Activated T-cell treated with anti-CD3 and anti-CD28 coated beads, Interleukin-2, amount 50 U/mL, for 72 hours (primary cell): Measurements from ENCODE around the gene FAM118A. TPM values are rescaled to one million over a fixed set of nuclear protein-coding genes. Genes with fewer than 3 reads are reported as not detected.
A peak's percentile ranks its signal among the peaks of the same experiment; 100 is the strongest.
"Not testable (repeated sequence)": the region's sequence is repeated elsewhere in the genome, so short reads cannot be mapped to it uniquely, and the experiment has no call there.

Experiments used
- ATAC-seq, 2 donors: fragments of 150-1000 bp; cut with Tn5 transposase; replicated peaks in 1 of 2; 2 replicates each; pipeline ENCODE4 v1.10.0; 2021; ENCODE audit warnings: moderate library complexity in 2 of 2, mild to moderate bottlenecking in 1 of 2
- DNase-seq, 2 donors: peaks; one replicate each; pipeline ENCODE4 v3.0.0; 2021 to 2022; ENCODE audit warnings: mixed read lengths in 1 of 2
- H3K27ac Mint-ChIP-seq: one replicate; pipeline ENCODE4 v1.8.0; 2022; ENCODE audit warnings: mild to moderate bottlenecking, moderate library complexity, mixed read lengths
- H3K27me3 Mint-ChIP-seq: one replicate; pipeline ENCODE4 v1.8.0; 2022; ENCODE audit warnings: low read depth, mixed read lengths
- H3K36me3 Mint-ChIP-seq, 2 donors: one replicate each; pipeline ENCODE4 v1.8.0; 2022; ENCODE audit warnings: mixed read lengths in 2 of 2, mild to moderate bottlenecking in 1 of 2; ENCODE audit not compliant: insufficient read depth in 2 of 2
- H3K4me1 Mint-ChIP-seq: one replicate; pipeline ENCODE4 v1.8.0; 2022; ENCODE audit warnings: low read depth, mixed read lengths
- H3K4me3 Mint-ChIP-seq, 2 donors: one replicate each; pipeline ENCODE4 v1.8.0; 2022; ENCODE audit warnings: mild to moderate bottlenecking in 2 of 2, mixed read lengths in 2 of 2, moderate library complexity in 2 of 2
- H3K9me3 Mint-ChIP-seq, 2 donors: one replicate each; pipeline ENCODE4 v1.8.0; 2022; ENCODE audit warnings: mixed read lengths in 2 of 2
- total RNA-seq, 2 donors: library from RNA; stranded (reverse); gene quantifications; one replicate each; pipeline ENCODE4 v1.2.3, GENCODE V29; 2022

The FAM118A gene
- total RNA-seq, 2 donors from 2014 or later, result 50.1 to 130 TPM

GRCh38 chr22:45291061-45291930 lies 18.4 kb upstream of the FAM118A start:
- ATAC-seq (peak; percentile 33 to 66), DNase-seq (peak; percentile 12 to 26)
- Mint-ChIP-seq H3K4me3 (no peak overlapping the region), H3K27ac (no peak overlapping the region), H3K27me3 (no peaks in the 10 kb centered on the region), H3K36me3 (no peaks in the 10 kb centered on the region), H3K4me1 (no peaks in the 10 kb centered on the region), H3K9me3 (no peaks in the 10 kb centered on the region)

GRCh38 chr22:45291931-45292290 lies 17.8 kb upstream of the FAM118A start:
- H3K27ac Mint-ChIP-seq, result no peak overlapping the region
- H3K27me3 Mint-ChIP-seq, result no peaks in the 10 kb centered on the region
- H3K4me3 Mint-ChIP-seq, result no peak overlapping the region
- peaks cover 6% of the 10 kb centered on the region for H3K4me1 Mint-ChIP-seq
- ATAC-seq (no peak), DNase-seq (no peak)
- H3K9me3 Mint-ChIP-seq, result no peaks in the 10 kb centered on the region
- H3K36me3 Mint-ChIP-seq, result no peaks in the 10 kb centered on the region

GRCh38 chr22:45292731-45293442 lies 16.8 kb upstream of the FAM118A start:
- Mint-ChIP-seq H3K9me3 (no peaks in the 10 kb centered on the region), H3K36me3 (no peaks in the 10 kb centered on the region), H3K27me3 (no peaks in the 10 kb centered on the region), H3K27ac (no peak overlapping the region), H3K4me1 (peaks cover 9% of the 10 kb centered on the region), H3K4me3 (no peak overlapping the region)
- no peak for DNase-seq
- no peak for ATAC-seq

- no peaks in the 10 kb centered on the region for H3K36me3 Mint-ChIP-seq
- no peaks in the 10 kb centered on the region for H3K27me3 Mint-ChIP-seq
- H3K4me3 Mint-ChIP-seq, result no peak overlapping the region
- H3K27ac Mint-ChIP-seq, result no peak overlapping the region
- ATAC-seq (no peak), DNase-seq (no peak)
- H3K9me3 Mint-ChIP-seq, result no peaks in the 10 kb centered on the region
- peaks cover 9% of the 10 kb centered on the region for H3K4me1 Mint-ChIP-seq
Observed at GRCh38 chr22:45294030-45294429, 15.7 kb upstream of the FAM118A start.

- H3K27me3 Mint-ChIP-seq, H3K4me3 Mint-ChIP-seq, ATAC-seq, H3K27ac Mint-ChIP-seq, H3K36me3 Mint-ChIP-seq, H3K9me3 Mint-ChIP-seq, H3K4me1 Mint-ChIP-seq, DNase-seq: not testable (repeated sequence)
Observed at GRCh38 chr22:45295004-45295403, 14.7 kb upstream of the FAM118A start.

- H3K9me3 Mint-ChIP-seq, result no peaks in the 10 kb centered on the region
- DNase-seq (no peak), ATAC-seq (no peak)
- no peak overlapping the region for H3K27ac Mint-ChIP-seq
- no peaks in the 10 kb centered on the region for H3K27me3 Mint-ChIP-seq
- H3K36me3 Mint-ChIP-seq, result no peaks in the 10 kb centered on the region
- H3K4me3 Mint-ChIP-seq, result no peak overlapping the region
- H3K4me1 Mint-ChIP-seq, result peaks cover 9% of the 10 kb centered on the region
Observed at GRCh38 chr22:45295492-45295891, 14.2 kb upstream of the FAM118A start.

GRCh38 chr22:45296628-45297297 lies 13.0 kb upstream of the FAM118A start:
- H3K27me3 Mint-ChIP-seq, result no peaks in the 10 kb centered on the region
- H3K4me1 Mint-ChIP-seq, result peaks cover 10% of the 10 kb centered on the region
- peak overlapping the region; percentile 36 to 54 for H3K4me3 Mint-ChIP-seq
- no peaks in the 10 kb centered on the region for H3K9me3 Mint-ChIP-seq
- H3K36me3 Mint-ChIP-seq, result no peaks in the 10 kb centered on the region
- DNase-seq, result peak in 1 of 2 donors; percentile 32
- H3K27ac Mint-ChIP-seq, result peak overlapping the region; percentile 66
- peak; percentile 65 to 83 for ATAC-seq

GRCh38 chr22:45298934-45299505 lies 10.7 kb upstream of the FAM118A start:
- H3K9me3 Mint-ChIP-seq, result no peaks in the 10 kb centered on the region
- no peak for ATAC-seq
- no peak overlapping the region for H3K4me3 Mint-ChIP-seq
- no peak overlapping the region for H3K27ac Mint-ChIP-seq
- no peaks in the 10 kb centered on the region for H3K36me3 Mint-ChIP-seq
- DNase-seq, result no peak
- H3K4me1 Mint-ChIP-seq, result peaks cover 21% of the 10 kb centered on the region
- no peaks in the 10 kb centered on the region for H3K27me3 Mint-ChIP-seq

- Mint-ChIP-seq H3K9me3 (no peaks in the 10 kb centered on the region), H3K4me3 (no peak overlapping the region), H3K36me3 (no peaks in the 10 kb centered on the region), H3K4me1 (peaks cover 12% of the 10 kb centered on the region), H3K27me3 (no peaks in the 10 kb centered on the region), H3K27ac (no peak overlapping the region)
- ATAC-seq, result peak; percentile 26 to 59
- no peak for DNase-seq
Observed at GRCh38 chr22:45302751-45303150, 7.0 kb upstream of the FAM118A start.

GRCh38 chr22:45303181-45303580 lies 6.6 kb upstream of the FAM118A start:
- peak; percentile 20 to 39 for ATAC-seq
- DNase-seq, result no peak
- Mint-ChIP-seq H3K4me1 (peaks cover 12% of the 10 kb centered on the region), H3K27me3 (no peaks in the 10 kb centered on the region), H3K36me3 (no peaks in the 10 kb centered on the region), H3K27ac (peak overlapping the region; percentile 96), H3K9me3 (no peaks in the 10 kb centered on the region), H3K4me3 (peak overlapping the region; percentile 27 to 72)

- H3K4me1 Mint-ChIP-seq, result peaks cover 23% of the 10 kb centered on the region
- ATAC-seq, result no peak
- no peak for DNase-seq
- H3K4me3 Mint-ChIP-seq, result no peak overlapping the region
- no peak overlapping the region for H3K27ac Mint-ChIP-seq
- no peaks in the 10 kb centered on the region for H3K9me3 Mint-ChIP-seq
- H3K36me3 Mint-ChIP-seq, result no peaks in the 10 kb centered on the region
- H3K27me3 Mint-ChIP-seq, result no peaks in the 10 kb centered on the region
Observed at GRCh38 chr22:45304971-45305370, 4.8 kb upstream of the FAM118A start.

- ATAC-seq, result no peak
- no peak for DNase-seq
- Mint-ChIP-seq H3K9me3 (no peaks in the 10 kb centered on the region), H3K27ac (no peak overlapping the region), H3K4me3 (no peak overlapping the region), H3K27me3 (no peaks in the 10 kb centered on the region), H3K36me3 (no peaks in the 10 kb centered on the region), H3K4me1 (peaks cover 24% of the 10 kb centered on the region)
Observed at GRCh38 chr22:45305456-45306075, 4.2 kb upstream of the FAM118A start.
